Nucleus accumbens (tissue), 56 donors: ENCODE results near the gene LDB2.

ENCODE experiments used
- DNase-seq, 56 donors: peaks; one replicate each; lab custom pipeline; 2025; lab: John Stamatoyannopoulos, UW

The LDB2 gene

GRCh38 chr4:16457944-16458343 lies 440.5 kb downstream of the LDB2 start:
- no peak for DNase-seq
